ENCODE data around the gene ZCRB1. TPM values are rescaled to one million over a fixed set of nuclear protein-coding genes. Genes with fewer than 3 reads are reported as not detected.

The ZCRB1 gene
- total RNA-seq, 1 donor from 2014 or later: 64.8 TPM

GRCh38 chr12:42322567-42322966, 3.3 kb downstream of the ZCRB1 start:
- no peak for DNase-seq (ENCODE audit: low spot score)

GRCh38 chr12:42320796-42321195, 5.1 kb downstream of the ZCRB1 start:
- no peak for DNase-seq (ENCODE audit: low spot score)
- peaks cover 7% of the 10 kb centered on the region for H3K4me1 Mint-ChIP-seq (ENCODE audit: low read depth)
- H3K36me3 Mint-ChIP-seq (ENCODE audit: low read depth): peaks cover 25% of the 10 kb centered on the region
- no peaks in the 10 kb centered on the region for H3K27me3 Mint-ChIP-seq (ENCODE audit: low read depth)
- H3K27ac Mint-ChIP-seq: no peak overlapping the region
- intact Hi-C loops (cut with micrococcal nuclease): loop anchor here (10.0 kb wide), 1 partner anchor 226 kb away; no protein-coding TSS in a partner anchor
- H3K4me3 Mint-ChIP-seq (ENCODE audit: low read depth): no peak overlapping the region
- no peaks in the 10 kb centered on the region for H3K9me3 Mint-ChIP-seq

More at GRCh38 chr12:42322567-42322966, 3.3 kb downstream of the ZCRB1 start:
- no peak overlapping the region for H3K4me3 Mint-ChIP-seq (ENCODE audit: low read depth)
- no peaks in the 10 kb centered on the region for H3K9me3 Mint-ChIP-seq
- H3K4me1 Mint-ChIP-seq (ENCODE audit: low read depth): peaks cover 13% of the 10 kb centered on the region
- H3K27me3 Mint-ChIP-seq (ENCODE audit: low read depth): no peaks in the 10 kb centered on the region
- intact Hi-C loops (cut with micrococcal nuclease): loop anchor here (10.0 kb wide), 1 partner anchor 228 kb away; no protein-coding TSS in a partner anchor
- no peak overlapping the region for H3K27ac Mint-ChIP-seq
- peaks cover 34% of the 10 kb centered on the region for H3K36me3 Mint-ChIP-seq (ENCODE audit: low read depth)

- no peaks in the 10 kb centered on the region for H3K27me3 Mint-ChIP-seq (ENCODE audit: low read depth)
- no peaks in the 10 kb centered on the region for H3K4me1 Mint-ChIP-seq (ENCODE audit: low read depth)
- intact Hi-C loops (cut with micrococcal nuclease): no loop called here
- no peak overlapping the region for H3K4me3 Mint-ChIP-seq (ENCODE audit: low read depth)
- DNase-seq (ENCODE audit: low spot score): no peak
- no peak overlapping the region for H3K27ac Mint-ChIP-seq
- no peaks in the 10 kb centered on the region for H3K9me3 Mint-ChIP-seq
- peaks cover 20% of the 10 kb centered on the region for H3K36me3 Mint-ChIP-seq (ENCODE audit: low read depth)
Observed at GRCh38 chr12:42315108-42315507, 10.8 kb downstream of the ZCRB1 start.

GRCh38 chr12:42309996-42310395, 15.9 kb downstream of the ZCRB1 start:
- H3K4me1 Mint-ChIP-seq (ENCODE audit: low read depth): no peaks in the 10 kb centered on the region
- H3K27me3 Mint-ChIP-seq (ENCODE audit: low read depth): no peaks in the 10 kb centered on the region
- no peak overlapping the region for H3K27ac Mint-ChIP-seq
- no peaks in the 10 kb centered on the region for H3K9me3 Mint-ChIP-seq
- intact Hi-C loops (cut with micrococcal nuclease): no loop called here
- no peak for DNase-seq (ENCODE audit: low spot score)
- H3K36me3 Mint-ChIP-seq (ENCODE audit: low read depth): peaks cover 14% of the 10 kb centered on the region
- no peak overlapping the region for H3K4me3 Mint-ChIP-seq (ENCODE audit: low read depth)

GRCh38 chr12:42308390-42308789, 17.5 kb downstream of the ZCRB1 start:
- no peak overlapping the region for H3K4me3 Mint-ChIP-seq (ENCODE audit: low read depth)
- H3K9me3 Mint-ChIP-seq: no peaks in the 10 kb centered on the region
- intact Hi-C loops (cut with micrococcal nuclease): no loop called here
- H3K27ac Mint-ChIP-seq: no peak overlapping the region
- peaks cover 9% of the 10 kb centered on the region for H3K36me3 Mint-ChIP-seq (ENCODE audit: low read depth)
- H3K27me3 Mint-ChIP-seq (ENCODE audit: low read depth): no peaks in the 10 kb centered on the region
- DNase-seq (ENCODE audit: low spot score): no peak
- H3K4me1 Mint-ChIP-seq (ENCODE audit: low read depth): no peaks in the 10 kb centered on the region

- intact Hi-C loops (cut with micrococcal nuclease): no loop called here
Observed at GRCh38 chr12:42306297-42306696, 19.6 kb downstream of the ZCRB1 start.

GRCh38 chr12:42299392-42300308, 26.2 kb downstream of the ZCRB1 start:
- Mint-ChIP-seq H3K4me3 (ENCODE audit: low read depth) (no peak overlapping the region), H3K27me3 (ENCODE audit: low read depth) (no peaks in the 10 kb centered on the region)
- intact Hi-C loops (cut with micrococcal nuclease): loop anchor here (1.0 to 5.0 kb wide), 2 partner anchors 37 to 62 kb away; no protein-coding TSS in a partner anchor

More at GRCh38 chr12:42306297-42306696, 19.6 kb downstream of the ZCRB1 start:
- Mint-ChIP-seq H3K36me3 (ENCODE audit: low read depth) (peaks cover 3% of the 10 kb centered on the region), H3K4me3 (ENCODE audit: low read depth) (no peak overlapping the region), H3K4me1 (ENCODE audit: low read depth) (no peaks in the 10 kb centered on the region), H3K9me3 (no peaks in the 10 kb centered on the region), H3K27me3 (ENCODE audit: low read depth) (no peaks in the 10 kb centered on the region), H3K27ac (no peak overlapping the region)
- no peak for DNase-seq (ENCODE audit: low spot score)

GRCh38 chr12:42298887-42299286, 27.0 kb downstream of the ZCRB1 start:
- peaks cover 12% of the 10 kb centered on the region for H3K4me1 Mint-ChIP-seq (ENCODE audit: low read depth)
- no peaks in the 10 kb centered on the region for H3K27me3 Mint-ChIP-seq (ENCODE audit: low read depth)
- intact Hi-C loops (cut with micrococcal nuclease): loop anchor here (5.0 kb wide), 1 partner anchor 37 kb away; no protein-coding TSS in a partner anchor
- DNase-seq (ENCODE audit: low spot score): no peak
- H3K36me3 Mint-ChIP-seq (ENCODE audit: low read depth): no peaks in the 10 kb centered on the region
- no peaks in the 10 kb centered on the region for H3K9me3 Mint-ChIP-seq
- H3K4me3 Mint-ChIP-seq (ENCODE audit: low read depth): no peak overlapping the region
- H3K27ac Mint-ChIP-seq: no peak overlapping the region

More at GRCh38 chr12:42299392-42300308, 26.2 kb downstream of the ZCRB1 start:
- Mint-ChIP-seq H3K4me1 (ENCODE audit: low read depth) (peaks cover 12% of the 10 kb centered on the region), H3K36me3 (ENCODE audit: low read depth) (no peaks in the 10 kb centered on the region), H3K9me3 (no peaks in the 10 kb centered on the region), H3K27ac (peak overlapping the region; percentile 81)
- DNase-seq (ENCODE audit: low spot score): peak; percentile 41

- no peaks in the 10 kb centered on the region for H3K36me3 Mint-ChIP-seq (ENCODE audit: low read depth)
- DNase-seq (ENCODE audit: low spot score): no peak
- H3K9me3 Mint-ChIP-seq: no peaks in the 10 kb centered on the region
- H3K4me1 Mint-ChIP-seq (ENCODE audit: low read depth): peaks cover 12% of the 10 kb centered on the region
- H3K4me3 Mint-ChIP-seq (ENCODE audit: low read depth): no peak overlapping the region
- no peaks in the 10 kb centered on the region for H3K27me3 Mint-ChIP-seq (ENCODE audit: low read depth)
- intact Hi-C loops (cut with micrococcal nuclease): loop anchor here (5.0 kb wide), 1 partner anchor 34 kb away; no protein-coding TSS in a partner anchor
- H3K27ac Mint-ChIP-seq: no peak overlapping the region
Observed at GRCh38 chr12:42296503-42297109, 29.3 kb downstream of the ZCRB1 start.

- no peaks in the 10 kb centered on the region for H3K9me3 Mint-ChIP-seq
- no peaks in the 10 kb centered on the region for H3K27me3 Mint-ChIP-seq (ENCODE audit: low read depth)
- no peak overlapping the region for H3K4me3 Mint-ChIP-seq (ENCODE audit: low read depth)
- intact Hi-C loops (cut with micrococcal nuclease): no loop called here
- no peaks in the 10 kb centered on the region for H3K4me1 Mint-ChIP-seq (ENCODE audit: low read depth)
- DNase-seq (ENCODE audit: low spot score): no peak
- H3K27ac Mint-ChIP-seq: no peak overlapping the region
- H3K36me3 Mint-ChIP-seq (ENCODE audit: low read depth): no peaks in the 10 kb centered on the region
Observed at GRCh38 chr12:42291680-42292079, 34.2 kb downstream of the ZCRB1 start.

- Mint-ChIP-seq H3K9me3 (no peaks in the 10 kb centered on the region), H3K27ac (no peak overlapping the region), H3K4me1 (ENCODE audit: low read depth) (no peaks in the 10 kb centered on the region), H3K27me3 (ENCODE audit: low read depth) (peaks cover 2% of the 10 kb centered on the region), H3K36me3 (ENCODE audit: low read depth) (no peaks in the 10 kb centered on the region), H3K4me3 (ENCODE audit: low read depth) (no peak overlapping the region)
- DNase-seq (ENCODE audit: low spot score): no peak
- intact Hi-C loops (cut with micrococcal nuclease): no loop called here
Observed at GRCh38 chr12:42288544-42288943, 37.4 kb downstream of the ZCRB1 start.

GRCh38 chr12:42286741-42287140, 39.2 kb downstream of the ZCRB1 start:
- Mint-ChIP-seq H3K36me3 (ENCODE audit: low read depth) (no peaks in the 10 kb centered on the region), H3K4me3 (ENCODE audit: low read depth) (no peak overlapping the region), H3K4me1 (ENCODE audit: low read depth) (no peaks in the 10 kb centered on the region), H3K9me3 (no peaks in the 10 kb centered on the region), H3K27me3 (ENCODE audit: low read depth) (peaks cover 2% of the 10 kb centered on the region), H3K27ac (no peak overlapping the region)
- intact Hi-C loops (cut with micrococcal nuclease): no loop called here
- DNase-seq (ENCODE audit: low spot score): no peak

GRCh38 chr12:42285431-42285830, 40.5 kb downstream of the ZCRB1 start:
- DNase-seq (ENCODE audit: low spot score): no peak
- Mint-ChIP-seq H3K36me3 (ENCODE audit: low read depth) (no peaks in the 10 kb centered on the region), H3K9me3 (no peaks in the 10 kb centered on the region), H3K4me1 (ENCODE audit: low read depth) (no peaks in the 10 kb centered on the region), H3K27ac (no peak overlapping the region), H3K27me3 (ENCODE audit: low read depth) (peaks cover 2% of the 10 kb centered on the region), H3K4me3 (ENCODE audit: low read depth) (no peak overlapping the region)
- intact Hi-C loops (cut with micrococcal nuclease): no loop called here
